GM19438 (cell line): ENCODE results near the gene GGTA1.

Experiments used
- ATAC-seq: cut with Tn5 transposase; IDR thresholded peaks from one replicate; pipeline ENCODE4 v1.9.1; 2021; ENCODE audit warnings: low read depth; ENCODE audit not compliant: unreplicated experiment

GGTA1 gene

GRCh38 chr9:121424024-121424432 lies 75.6 kb downstream of the GGTA1 start:
- ATAC-seq = no peak

- no peak for ATAC-seq
Observed at GRCh38 chr9:121411993-121412392, 87.7 kb downstream of the GGTA1 start.

DNA sequence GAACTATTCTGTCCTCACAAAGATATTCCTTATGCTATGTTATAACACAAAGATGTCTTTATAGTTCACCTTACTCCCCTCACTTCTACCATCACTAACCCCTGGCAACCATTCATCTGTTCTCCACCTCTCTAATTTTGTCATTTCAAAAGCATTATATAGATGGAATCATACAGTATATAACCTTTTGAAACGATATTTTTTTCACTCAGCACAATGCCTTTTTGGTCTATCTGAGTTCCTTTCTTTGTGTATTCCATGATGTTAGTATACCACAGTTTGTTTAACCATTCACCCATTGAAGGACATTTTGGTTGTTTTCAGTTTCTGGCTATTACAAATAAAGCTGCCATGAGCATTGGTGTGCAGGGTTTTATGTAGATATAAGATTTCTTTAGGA lies 93.7 kb downstream of the GGTA1 start:
- no peak for ATAC-seq
